ENCODE data around the gene AICDA.
"Not testable (repeated sequence)": the region's sequence is repeated elsewhere in the genome, so short reads cannot be mapped to it uniquely, and the experiment has no call there.

GRCh38 chr12:8624750-8625149 lies 12.1 kb upstream of the AICDA start:
- not testable (repeated sequence) for TF ChIP-seq CTCF, POLR2A (IDR thresholded peaks at IDR 0.05)
